Lung microvascular endothelial cell (primary cell): ENCODE data around the gene LTF. TPM values are rescaled to one million over a fixed set of nuclear protein-coding genes. Genes with fewer than 3 reads are reported as not detected.

Experiments
- DNase-seq, 2 donors: peaks; one replicate each; pipeline versions ENCODE4 v3.0.0 to v3.0.0-alpha.2; 2010; ENCODE audit warnings: low read depth in 2 of 2
- total RNA-seq: library from RNA; depleted of rRNA; stranded (reverse); fragments of >200 nt; gene quantifications from 2 replicates; pipeline ENCODE4 v1.2.1, GENCODE V29; 2014

LTF gene
- total RNA-seq, 1 donor from 2014 or later: under 0.01 TPM

GRCh38 chr3:46469680-46470357 is 5.1 kb upstream of the LTF start:
- no peak for DNase-seq

- DNase-seq: no peak
Observed at GRCh38 chr3:46468753-46469600, 4.3 kb upstream of the LTF start.

DNA sequence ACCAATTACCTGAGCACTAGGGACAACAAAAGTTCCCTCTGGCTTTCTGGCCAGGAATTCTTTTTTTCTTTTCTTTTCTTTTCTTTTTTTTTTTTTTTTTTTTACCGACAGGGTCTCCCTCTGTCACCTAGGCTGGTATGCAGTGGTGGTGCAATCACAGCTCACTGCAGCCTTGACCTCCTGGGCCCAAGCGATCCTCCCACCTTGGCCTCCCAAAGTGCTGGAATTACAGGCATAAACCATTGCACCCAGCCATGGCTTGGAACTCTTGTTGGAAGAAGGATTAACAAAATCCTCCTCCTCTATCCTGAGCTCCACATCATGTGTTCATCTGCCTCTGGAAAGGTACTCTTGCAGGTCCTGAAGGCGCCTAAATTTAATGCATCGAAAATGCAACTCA is 2.9 kb upstream of the LTF start:
- DNase-seq: no peak

DNA sequence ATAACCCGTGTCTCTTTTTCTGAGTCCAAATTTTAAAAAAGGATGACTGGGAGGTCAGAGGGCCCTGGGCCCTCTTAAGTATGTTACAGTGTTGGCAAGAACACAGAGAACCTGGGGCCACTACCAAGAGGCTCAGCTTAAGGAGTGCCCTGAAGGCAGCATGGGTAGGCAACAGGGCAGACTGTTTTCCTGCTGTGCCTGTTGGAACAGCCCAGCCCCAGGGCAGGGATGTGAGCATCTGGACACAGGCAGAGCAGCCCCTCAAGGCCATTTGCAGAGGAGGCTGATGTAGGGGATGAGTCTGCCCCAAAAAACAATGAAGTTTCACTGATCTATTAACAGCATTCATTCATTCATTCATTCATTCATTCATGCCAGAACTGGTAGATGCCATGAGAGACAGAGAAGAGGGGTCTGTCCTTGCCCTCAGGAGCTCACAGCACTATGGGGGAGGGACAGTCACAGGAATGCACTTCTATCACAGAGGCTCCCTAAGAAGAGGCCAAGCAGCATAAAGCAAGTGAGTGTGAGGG is 2.2 kb upstream of the LTF start:
- no peak for DNase-seq

- DNase-seq: no peak
Observed at GRCh38 chr3:46466273-46466672, 1.6 kb upstream of the LTF start.

- no peak for DNase-seq
Observed at GRCh38 chr3:46465196-46465520, 453 bp upstream of the LTF start.

GRCh38 chr3:46463868-46464241 is 850 bp downstream of the LTF start:
- no peak for DNase-seq

GRCh38 chr3:46463120-46463867 is 1.4 kb downstream of the LTF start:
- peak; percentile 17 to 27 for DNase-seq

DNA sequence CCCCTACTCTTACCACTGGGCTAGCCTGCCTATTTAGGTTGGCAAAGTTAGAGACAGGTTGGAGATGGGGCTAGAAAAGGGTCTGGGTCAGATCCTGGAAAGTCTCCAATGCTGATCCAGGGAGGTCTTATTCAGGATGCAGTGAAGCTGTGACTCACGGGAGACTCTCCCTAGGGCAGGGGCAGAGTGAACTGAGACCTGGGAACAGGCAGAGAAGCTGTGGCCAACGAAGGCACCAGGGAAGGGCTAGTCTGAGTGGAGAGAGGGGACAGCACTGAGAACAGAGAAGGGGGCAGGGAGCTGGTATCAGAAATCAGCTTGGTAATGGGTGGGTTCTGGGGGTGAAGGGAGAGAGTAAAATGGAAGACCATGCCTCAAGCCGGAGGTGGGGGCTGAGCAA is 2.2 kb downstream of the LTF start:
- DNase-seq: peak; percentile 8 to 13

DNA sequence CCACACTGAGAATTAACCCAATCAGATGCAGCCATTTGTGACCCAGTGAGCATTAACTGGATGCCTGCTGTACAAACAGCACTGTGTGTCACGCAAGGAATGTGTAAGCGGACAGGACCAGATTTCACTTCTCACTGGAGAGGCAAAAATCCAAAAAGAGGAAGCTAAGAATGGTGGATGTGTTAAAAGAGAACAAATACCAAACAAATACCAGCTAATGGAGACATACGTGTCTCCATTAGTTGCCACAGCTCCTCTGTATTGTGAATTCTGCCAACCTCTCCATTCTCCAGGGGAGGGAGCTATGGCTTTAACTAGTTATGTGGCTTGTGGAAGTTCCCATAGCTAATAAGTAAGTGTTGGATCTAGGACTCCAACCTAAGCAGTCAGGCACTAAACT is 2.6 kb downstream of the LTF start:
- DNase-seq: peak; percentile 19 to 31

DNA sequence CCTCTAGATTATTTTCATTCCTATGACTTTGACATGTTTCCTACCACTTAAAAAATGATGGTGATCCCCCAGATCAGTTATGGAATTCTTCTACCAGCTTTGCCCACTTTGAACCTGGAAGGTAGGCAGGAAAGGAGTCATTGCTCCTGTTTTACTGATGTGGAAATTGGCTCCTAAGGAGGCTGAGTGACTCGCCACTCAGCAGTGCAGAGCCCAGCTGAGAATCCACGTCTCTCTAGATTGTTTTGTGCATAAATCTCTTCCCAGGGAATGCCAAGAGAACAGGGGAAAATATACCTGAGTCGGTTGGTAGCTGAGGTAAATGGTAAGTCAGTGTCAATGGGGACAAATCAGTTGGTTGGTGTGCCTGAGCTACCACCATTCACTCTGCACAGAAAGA is 4.7 kb downstream of the LTF start:
- DNase-seq: no peak

DNA sequence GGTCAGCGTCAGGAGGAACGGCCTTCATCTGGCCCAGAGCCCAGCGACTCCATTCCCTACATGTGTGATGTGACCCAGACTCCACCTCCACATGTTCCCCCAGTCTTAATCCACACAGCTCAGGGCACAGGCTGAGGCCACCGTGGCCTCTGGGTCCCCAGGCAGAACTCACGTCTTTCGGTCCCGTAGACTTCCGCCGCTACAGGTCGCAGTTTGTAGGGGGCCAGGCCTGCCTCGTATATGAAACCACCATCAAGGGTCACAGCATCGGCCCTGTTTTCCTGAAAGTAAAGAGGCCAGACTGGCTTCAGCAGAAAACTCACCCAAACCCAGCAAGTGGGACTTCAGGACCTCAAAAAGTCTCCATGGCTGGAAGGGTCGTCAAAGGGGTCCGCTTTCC is 8.6 kb downstream of the LTF start:
- DNase-seq: no peak

GRCh38 chr3:46455231-46456115 is 9.2 kb downstream of the LTF start:
- DNase-seq: no peak

- DNase-seq: no peak
Observed at GRCh38 chr3:46454606-46455005, 10.1 kb downstream of the LTF start.

DNA sequence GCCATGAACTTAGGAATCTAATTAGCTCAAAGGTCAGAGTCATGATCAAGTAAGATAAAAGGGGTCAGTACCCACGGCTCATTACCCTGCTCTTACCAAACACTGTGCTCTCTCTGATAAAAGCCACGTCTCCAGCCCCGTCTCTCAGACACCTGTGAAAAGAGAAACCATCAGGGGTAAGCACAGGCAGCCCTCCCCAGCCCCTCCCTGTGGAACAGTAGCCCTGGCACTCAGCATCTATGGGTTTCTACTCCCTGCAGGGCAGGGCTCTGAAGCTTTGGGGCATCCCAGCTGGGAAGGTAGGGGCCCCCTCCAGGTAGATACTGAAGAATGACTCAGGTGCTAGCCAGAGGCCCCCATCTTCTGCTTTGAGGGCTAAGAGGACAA is 10.5 kb downstream of the LTF start:
- DNase-seq: no peak

DNA sequence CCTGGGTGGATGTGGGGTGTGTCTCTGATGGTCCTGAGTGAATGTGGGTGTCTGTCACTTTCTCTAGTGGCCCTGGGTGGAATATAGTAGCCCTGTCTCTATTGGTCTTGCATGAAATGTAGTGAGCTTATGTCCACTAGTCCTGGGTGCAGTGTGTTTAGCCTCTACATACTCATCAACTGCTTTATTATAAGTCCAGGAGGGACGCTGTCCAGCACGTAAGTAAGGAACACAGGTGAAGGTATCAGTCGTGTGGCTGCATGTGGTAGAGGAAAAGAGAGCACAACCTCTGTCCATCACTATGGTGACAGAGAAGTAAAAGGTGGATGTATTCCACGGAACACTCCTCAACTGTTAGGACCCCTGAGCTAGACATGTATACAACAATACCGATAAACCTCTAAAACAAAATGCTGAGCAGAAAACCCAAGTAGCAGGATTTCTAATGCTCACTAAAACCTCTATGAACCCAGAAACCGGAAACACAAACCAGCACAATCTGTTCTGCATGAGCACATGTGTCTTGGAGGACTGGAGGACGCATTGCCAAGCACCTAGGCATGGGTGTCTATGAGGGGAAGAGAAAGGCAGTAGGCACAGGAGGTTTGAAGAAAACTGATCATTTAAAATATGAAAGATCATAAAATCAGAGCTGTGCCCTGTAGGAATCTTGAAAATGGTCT is 11.0 kb downstream of the LTF start:
- no peak for DNase-seq

DNA sequence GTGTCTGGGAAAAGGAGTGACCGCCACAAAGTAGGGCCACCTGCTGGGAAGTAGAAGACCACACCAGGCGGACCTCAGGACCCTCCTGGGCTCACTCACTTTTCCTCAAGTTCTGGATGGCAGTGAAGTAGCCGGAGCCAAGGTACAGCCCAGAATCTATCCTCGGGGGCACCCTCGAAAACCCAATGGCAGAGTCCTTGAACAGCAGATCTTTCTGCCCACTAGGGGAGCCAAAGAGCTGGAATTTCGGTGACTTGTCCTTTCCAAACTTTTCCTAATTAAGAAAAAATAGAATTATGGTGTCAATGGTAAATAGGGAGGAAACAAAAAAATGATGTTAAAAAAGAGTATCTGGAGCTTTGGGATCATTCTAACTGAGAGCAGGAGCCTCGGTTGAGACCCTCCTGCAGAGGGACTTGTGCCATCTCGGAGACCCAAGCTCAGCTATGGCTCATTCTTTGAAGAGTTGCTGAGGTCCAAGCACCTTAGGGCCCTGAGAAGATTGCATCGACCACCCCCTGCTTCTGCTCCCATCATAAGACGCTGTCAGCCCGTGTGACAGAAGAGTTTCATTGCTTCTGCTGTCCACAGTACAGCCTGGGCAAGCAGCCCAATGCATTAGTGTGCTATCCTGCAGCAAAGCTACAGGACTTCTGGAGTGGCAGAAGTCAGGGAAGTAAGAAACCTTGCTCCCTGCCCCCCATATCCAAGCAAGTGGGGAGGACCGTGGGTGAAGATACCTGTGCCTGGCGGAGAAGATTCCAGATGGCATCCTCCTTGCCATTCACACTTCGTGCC is 14.8 kb downstream of the LTF start:
- DNase-seq: peak; percentile 23 to 28

GRCh38 chr3:46448721-46449120 is 16.0 kb downstream of the LTF start:
- no peak for DNase-seq

GRCh38 chr3:46447228-46447985 is 17.3 kb downstream of the LTF start:
- DNase-seq: no peak
